GM20000 (cell line): ENCODE data around the gene UCK2.

ENCODE experiments used
- DNase-seq: peaks from one replicate; pipeline ENCODE4 v3.0.0; 2012; ENCODE audit warnings: low spot score
- TF ChIP-seq, protein P1 (sequence below): IDR thresholded peaks from 2 replicates; pipeline ENCODE4 v1.5.1; 2012; ENCODE audit warnings: mild to moderate bottlenecking, control low read depth; ENCODE audit errors: extremely low read depth, missing control alignments

UCK2 gene

DNA sequence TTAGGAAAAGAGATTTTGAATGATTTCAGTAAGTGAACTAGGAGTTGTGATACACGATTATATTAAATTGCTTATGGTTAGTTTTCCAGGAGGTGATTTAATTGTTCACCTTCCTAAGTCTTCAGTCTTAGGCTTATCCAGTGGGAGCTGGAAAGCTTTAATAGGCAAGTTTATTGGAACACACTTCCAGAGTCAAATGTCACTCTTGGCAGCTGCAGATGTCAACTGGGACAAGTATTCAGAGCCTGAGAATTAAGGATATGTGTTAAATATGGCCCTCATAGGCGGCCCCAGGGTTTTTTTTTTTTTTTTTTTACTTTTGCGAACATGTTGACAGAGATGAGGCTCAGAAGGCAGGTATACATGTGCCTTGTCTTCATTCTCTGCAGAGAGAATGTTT lies 29.2 kb downstream of the UCK2 start:
- TF ChIP-seq, protein P1, sequence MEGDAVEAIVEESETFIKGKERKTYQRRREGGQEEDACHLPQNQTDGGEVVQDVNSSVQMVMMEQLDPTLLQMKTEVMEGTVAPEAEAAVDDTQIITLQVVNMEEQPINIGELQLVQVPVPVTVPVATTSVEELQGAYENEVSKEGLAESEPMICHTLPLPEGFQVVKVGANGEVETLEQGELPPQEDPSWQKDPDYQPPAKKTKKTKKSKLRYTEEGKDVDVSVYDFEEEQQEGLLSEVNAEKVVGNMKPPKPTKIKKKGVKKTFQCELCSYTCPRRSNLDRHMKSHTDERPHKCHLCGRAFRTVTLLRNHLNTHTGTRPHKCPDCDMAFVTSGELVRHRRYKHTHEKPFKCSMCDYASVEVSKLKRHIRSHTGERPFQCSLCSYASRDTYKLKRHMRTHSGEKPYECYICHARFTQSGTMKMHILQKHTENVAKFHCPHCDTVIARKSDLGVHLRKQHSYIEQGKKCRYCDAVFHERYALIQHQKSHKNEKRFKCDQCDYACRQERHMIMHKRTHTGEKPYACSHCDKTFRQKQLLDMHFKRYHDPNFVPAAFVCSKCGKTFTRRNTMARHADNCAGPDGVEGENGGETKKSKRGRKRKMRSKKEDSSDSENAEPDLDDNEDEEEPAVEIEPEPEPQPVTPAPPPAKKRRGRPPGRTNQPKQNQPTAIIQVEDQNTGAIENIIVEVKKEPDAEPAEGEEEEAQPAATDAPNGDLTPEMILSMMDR = no peak

DNA sequence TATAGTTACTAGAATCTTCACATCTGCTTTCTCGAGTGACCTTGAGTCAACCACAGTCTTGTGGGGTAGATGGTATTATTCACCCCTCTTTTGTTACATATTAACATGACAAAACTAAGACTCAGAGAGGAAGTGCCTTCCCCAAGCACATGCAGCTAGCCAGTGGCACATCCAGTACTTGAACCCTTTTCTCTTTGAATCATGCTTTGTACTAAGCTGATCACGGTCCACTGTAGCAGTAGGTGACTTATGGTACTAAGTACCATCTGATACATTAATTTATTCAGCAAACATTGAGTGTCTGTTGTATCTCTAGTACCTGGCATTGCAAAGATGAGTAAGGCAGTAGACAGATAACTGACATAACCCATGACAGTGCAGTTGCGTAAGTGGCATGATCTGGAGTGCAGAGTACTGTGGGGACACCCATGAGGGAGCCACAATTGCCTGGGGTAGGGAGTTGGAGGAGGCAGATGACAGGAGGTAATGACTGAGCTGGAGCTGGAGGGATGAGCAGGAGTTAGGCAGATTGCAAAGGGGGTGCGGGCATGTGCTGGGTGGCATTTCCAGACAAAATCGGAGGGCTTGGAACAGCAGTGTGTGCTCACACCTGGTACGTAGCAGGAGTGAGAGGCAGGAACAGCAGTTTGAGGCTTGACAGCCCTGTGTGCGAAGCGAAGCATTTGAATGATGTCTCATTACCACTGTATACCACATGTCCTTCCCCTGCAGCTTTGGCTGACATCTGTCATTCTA lies 29.8 kb downstream of the UCK2 start:
- peak; percentile 55 for DNase-seq
- TF ChIP-seq, protein P1 = no peak

More for the DNA sequence above, 29.2 kb downstream of the UCK2 start:
- no peak for DNase-seq

DNA sequence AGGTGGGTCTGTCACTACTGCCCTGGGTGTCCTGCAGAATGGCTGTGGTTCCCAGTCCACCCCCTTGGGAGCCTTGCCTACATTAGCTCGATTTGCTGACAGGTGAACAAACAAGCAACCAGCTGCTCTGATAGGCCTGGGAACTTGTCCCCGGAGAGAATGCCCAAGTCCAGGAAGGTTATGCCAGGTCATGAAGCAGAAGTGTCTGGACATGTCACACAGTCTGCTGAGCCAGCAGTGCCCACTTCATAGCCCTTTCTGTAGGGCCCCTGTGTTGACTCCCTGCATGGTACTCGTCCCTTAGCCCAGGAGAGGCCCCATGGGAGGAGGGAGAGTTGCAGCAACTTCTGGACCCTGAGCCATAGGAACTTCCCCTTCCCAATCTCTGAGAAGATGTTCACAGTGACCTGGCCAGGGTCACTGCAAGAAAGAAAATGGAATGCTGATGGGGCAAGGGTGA lies 31.0 kb downstream of the UCK2 start:
- no peak for DNase-seq
- TF ChIP-seq, protein P1 = no peak

DNA sequence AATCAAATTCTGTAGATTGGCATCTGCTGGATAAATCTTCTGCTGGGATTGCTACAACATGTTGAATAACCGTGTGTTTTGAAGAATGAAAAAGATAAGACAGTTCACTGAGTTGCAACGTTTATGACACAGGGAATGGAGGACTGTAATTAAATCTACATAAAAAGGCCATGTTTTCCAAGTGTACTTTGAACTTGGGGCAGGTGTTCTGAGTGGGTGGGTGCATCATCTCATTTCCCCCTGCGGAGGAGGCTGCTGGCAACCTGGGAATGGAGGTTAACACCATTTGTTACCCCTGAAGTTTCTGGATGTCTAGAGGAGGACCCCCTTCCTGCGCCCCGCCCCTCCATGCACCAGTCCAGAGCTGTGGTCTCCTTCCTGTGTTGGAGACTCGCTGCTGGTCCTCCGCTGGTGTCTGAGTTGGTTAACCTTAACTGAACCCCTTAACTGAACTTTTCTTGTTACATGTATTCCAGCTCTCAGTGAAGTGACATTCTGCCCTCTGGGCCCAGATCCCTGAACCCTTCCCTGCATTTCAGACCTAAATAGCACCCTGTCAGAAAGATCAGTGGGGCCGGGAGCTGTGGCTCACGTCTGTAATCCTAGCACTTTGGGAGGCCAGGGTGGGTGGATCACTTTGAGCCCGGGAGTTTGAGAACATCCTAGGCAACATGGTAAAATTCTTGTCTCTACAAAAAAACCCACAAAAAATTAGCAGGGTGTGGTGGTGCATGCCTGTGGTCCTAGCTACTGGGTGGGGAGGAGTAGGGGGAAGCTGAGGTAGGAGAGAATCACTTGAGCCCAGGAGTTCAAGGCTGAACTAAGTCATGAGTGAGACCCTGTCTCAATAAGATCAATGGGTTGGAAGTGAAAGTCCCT lies 31.8 kb downstream of the UCK2 start:
- no peak for DNase-seq
- TF ChIP-seq, protein P1 = no peak

DNA sequence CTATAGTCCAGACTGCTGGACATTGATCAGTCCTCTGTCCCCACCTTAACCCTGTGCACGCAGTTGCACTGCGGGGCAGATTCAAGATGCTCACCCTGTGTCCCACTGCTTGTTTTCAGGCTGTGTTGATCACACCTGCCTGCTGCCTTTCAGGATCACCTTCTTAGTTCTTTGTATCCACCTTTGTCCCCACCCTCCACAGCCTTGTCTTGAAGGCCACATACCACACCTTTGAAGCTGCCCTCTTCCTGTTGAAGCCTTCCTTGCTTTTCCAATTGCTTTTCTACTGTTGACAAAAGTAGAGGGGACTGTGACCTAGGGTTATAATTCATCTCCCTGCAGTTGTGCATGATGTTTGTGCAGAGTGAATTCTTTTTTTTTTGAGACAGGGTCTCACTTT lies 32.7 kb downstream of the UCK2 start:
- TF ChIP-seq, protein P1 = no peak
- DNase-seq = no peak

DNA sequence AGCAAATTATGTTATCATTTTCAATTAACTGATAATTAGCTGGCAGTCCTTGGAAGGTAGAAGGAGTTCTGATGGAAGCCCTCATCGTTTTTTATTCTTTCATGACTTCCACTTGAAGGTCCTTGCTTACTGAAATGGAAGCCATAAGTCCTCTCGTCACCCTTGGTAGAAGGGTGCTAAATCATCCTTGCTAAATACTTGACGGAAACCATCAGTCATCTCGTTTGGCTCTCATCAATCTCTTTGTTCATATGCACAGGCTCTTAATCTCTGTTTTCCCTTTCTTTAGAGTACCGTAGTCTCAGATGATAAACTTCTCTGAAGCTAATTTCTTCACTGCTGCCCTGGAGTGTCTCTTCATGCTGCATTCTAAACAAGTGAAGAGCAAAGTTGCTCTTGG lies 34.5 kb downstream of the UCK2 start:
- TF ChIP-seq, protein P1 = no peak
- DNase-seq = no peak

DNA sequence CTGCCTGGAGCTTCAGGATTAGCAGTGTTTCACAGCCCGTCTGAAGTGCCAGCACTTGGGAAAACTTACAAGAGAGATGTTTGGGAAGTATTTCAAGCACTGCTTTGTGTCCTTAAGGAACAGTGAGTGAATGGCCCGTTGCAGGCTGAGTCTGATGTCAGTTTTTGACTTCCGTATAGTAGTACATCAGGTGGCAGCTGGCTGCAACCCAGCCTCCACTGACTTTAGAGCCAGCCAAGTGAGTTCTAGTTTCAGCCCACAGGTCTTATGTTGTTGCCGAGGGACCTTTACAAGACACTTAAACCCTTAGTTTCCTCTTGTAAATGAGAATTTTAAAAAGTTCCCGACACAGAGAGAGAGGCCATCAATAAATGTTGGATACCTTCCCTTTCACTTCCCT lies 35.0 kb downstream of the UCK2 start:
- DNase-seq = no peak
- TF ChIP-seq, protein P1 = no peak
